Astrocyte (in vitro differentiated cells and primary cell): ENCODE measurements around the gene REC114. TPM values are rescaled to one million over a fixed set of nuclear protein-coding genes. Genes with fewer than 3 reads are reported as not detected.

Source experiments
- DNase-seq: peaks from one replicate; pipeline ENCODE4 v3.0.0-alpha.2; 2010; ENCODE audit warnings: low read depth
- FAIRE-seq: peaks from 2 replicates; lab custom pipeline; 2011; peaks lifted over from hg19 to GRCh38; lab: Jason Lieb, UNC
- H2AFZ ChIP-seq: 2 replicates; pipeline ENCODE4 v1.6.0; 2012; ENCODE audit warnings: low read depth, low read length, inconsistent platforms
- H3K27ac ChIP-seq: 2 replicates; pipeline ENCODE4 v1.5.1; 2011; ENCODE audit warnings: low read depth, low read length, inconsistent platforms
- H3K27me3 ChIP-seq: 2 replicates; pipeline ENCODE4 v1.6.0; 2011; ENCODE audit warnings: low read length, inconsistent platforms; ENCODE audit not compliant: insufficient read depth
- H3K36me3 ChIP-seq: 2 replicates; pipeline ENCODE4 v1.5.1; 2011; ENCODE audit warnings: low read length, inconsistent platforms; ENCODE audit not compliant: insufficient read depth
- H3K4me1 ChIP-seq: 2 replicates; pipeline ENCODE4 v1.5.1; 2011; ENCODE audit warnings: low read length, inconsistent platforms; ENCODE audit not compliant: insufficient read depth
- H3K4me2 ChIP-seq: 2 replicates; pipeline ENCODE4 v1.6.0; 2012; ENCODE audit warnings: low read length, inconsistent platforms
- H3K4me3 ChIP-seq: 2 replicates; pipeline ENCODE4 v1.5.1; 2011; ENCODE audit warnings: low read depth, mild to moderate bottlenecking, low read length, inconsistent platforms; ENCODE audit not compliant: insufficient read depth
- H3K79me2 ChIP-seq: 2 replicates; pipeline ENCODE4 v1.6.0; 2012; ENCODE audit warnings: mild to moderate bottlenecking, low read length, inconsistent platforms; ENCODE audit not compliant: insufficient read depth
- H3K9ac ChIP-seq: 2 replicates; pipeline ENCODE4 v1.6.0; 2012; ENCODE audit warnings: mild to moderate bottlenecking, low read length, inconsistent platforms
- H3K9me3 ChIP-seq: 2 replicates; pipeline ENCODE4 v1.5.1; 2012; ENCODE audit warnings: low read depth, mild to moderate bottlenecking, low read length, inconsistent platforms; ENCODE audit not compliant: insufficient read depth
- H4K20me1 ChIP-seq: 2 replicates; pipeline ENCODE4 v1.6.0; 2012; ENCODE audit warnings: low read length, inconsistent platforms; ENCODE audit not compliant: insufficient read depth
- H3K27ac Mint-ChIP-seq: one replicate; pipeline ENCODE4 v1.8.0; 2021; ENCODE audit warnings: mild to moderate bottlenecking, mixed read lengths; ENCODE audit not compliant: unreplicated experiment
- H3K27me3 Mint-ChIP-seq: one replicate; pipeline ENCODE4 v1.8.0; 2021; ENCODE audit warnings: low read depth, mixed read lengths; ENCODE audit not compliant: unreplicated experiment
- H3K36me3 Mint-ChIP-seq: one replicate; pipeline ENCODE4 v1.8.0; 2021; ENCODE audit warnings: low read depth, mixed read lengths; ENCODE audit not compliant: unreplicated experiment
- H3K4me1 Mint-ChIP-seq: one replicate; pipeline ENCODE4 v1.8.0; 2021; ENCODE audit warnings: low read depth, mixed read lengths; ENCODE audit not compliant: unreplicated experiment
- H3K4me3 Mint-ChIP-seq: one replicate; pipeline ENCODE4 v1.8.0; 2021; ENCODE audit warnings: mild to moderate bottlenecking, moderate library complexity, mixed read lengths; ENCODE audit not compliant: unreplicated experiment
- H3K9me3 Mint-ChIP-seq: one replicate; pipeline ENCODE4 v1.8.0; 2021; ENCODE audit warnings: mild to moderate bottlenecking, mixed read lengths; ENCODE audit not compliant: unreplicated experiment
- CTCF ChIP-seq: IDR thresholded peaks from 2 replicates; pipeline ENCODE4 v1.5.1; 2011; ENCODE audit warnings: low read depth, mild to moderate bottlenecking, inconsistent platforms, low read length, moderate library complexity; ENCODE audit not compliant: insufficient read depth
- EZH2 ChIP-seq: IDR thresholded peaks from 2 replicates; pipeline ENCODE4 v1.6.1; 2012; ENCODE audit warnings: mild to moderate bottlenecking, low read length, inconsistent platforms; ENCODE audit not compliant: insufficient read depth
- total RNA-seq: library from RNA; stranded (reverse); gene quantifications from 2 replicates; pipeline ENCODE4 v1.2.1, GENCODE V29; 2021

Gene REC114
- total RNA-seq, 1 donor from 2014 or later = not detected

GRCh38 chr15:73403171-73403570 lies 39.8 kb upstream of the REC114 start:
- H3K36me3 ChIP-seq = no peaks in the 10 kb centered on the region
- H3K27ac Mint-ChIP-seq = no peak overlapping the region
- no peak overlapping the region for H2AFZ ChIP-seq
- H3K4me3 ChIP-seq = no peak overlapping the region
- no peaks in the 10 kb centered on the region for H3K36me3 Mint-ChIP-seq
- no peak overlapping the region for H3K9ac ChIP-seq
- H3K27ac ChIP-seq = no peak overlapping the region
- no peaks in the 10 kb centered on the region for H3K9me3 Mint-ChIP-seq
- H3K27me3 Mint-ChIP-seq = no peaks in the 10 kb centered on the region
- H3K4me1 Mint-ChIP-seq = no peaks in the 10 kb centered on the region
- H3K4me3 Mint-ChIP-seq = no peak overlapping the region
- no peaks in the 10 kb centered on the region for H3K79me2 ChIP-seq
- H3K4me2 ChIP-seq = no peak overlapping the region
- no peaks in the 10 kb centered on the region for H3K4me1 ChIP-seq
- TF ChIP-seq EZH2 = no peak
- no peak for TF ChIP-seq CTCF
- no peaks in the 10 kb centered on the region for H3K27me3 ChIP-seq
- H4K20me1 ChIP-seq = no peaks in the 10 kb centered on the region
- DNase-seq (peak; percentile 38), FAIRE-seq (no peak)
- no peaks in the 10 kb centered on the region for H3K9me3 ChIP-seq

- no peaks in the 10 kb centered on the region for H3K79me2 ChIP-seq
- no peaks in the 10 kb centered on the region for H3K9me3 ChIP-seq
- no peak overlapping the region for H3K27ac ChIP-seq
- no peak overlapping the region for H2AFZ ChIP-seq
- no peak overlapping the region for H3K9ac ChIP-seq
- H3K4me1 ChIP-seq = no peaks in the 10 kb centered on the region
- no peak overlapping the region for H3K4me3 ChIP-seq
- H3K4me3 Mint-ChIP-seq = no peak overlapping the region
- H3K9me3 Mint-ChIP-seq = peaks cover 2% of the 10 kb centered on the region
- peaks cover 20% of the 10 kb centered on the region for H3K27me3 Mint-ChIP-seq
- no peak overlapping the region for H3K4me2 ChIP-seq
- H3K27ac Mint-ChIP-seq = no peak overlapping the region
- peaks cover 9% of the 10 kb centered on the region for H3K27me3 ChIP-seq
- no peak for FAIRE-seq
- TF ChIP-seq CTCF (no peak), EZH2 (no peak)
- H3K4me1 Mint-ChIP-seq = no peaks in the 10 kb centered on the region
- no peaks in the 10 kb centered on the region for H4K20me1 ChIP-seq
- no peaks in the 10 kb centered on the region for H3K36me3 ChIP-seq
- DNase-seq = no peak
- H3K36me3 Mint-ChIP-seq = no peaks in the 10 kb centered on the region
Observed at GRCh38 chr15:73414876-73415275, 28.1 kb upstream of the REC114 start.

GRCh38 chr15:73424506-73424905 lies 18.5 kb upstream of the REC114 start:
- Mint-ChIP-seq H3K4me3 (no peak overlapping the region), H3K27ac (no peak overlapping the region), H3K9me3 (no peaks in the 10 kb centered on the region), H3K36me3 (peaks cover 2% of the 10 kb centered on the region), H3K27me3 (peaks cover 14% of the 10 kb centered on the region), H3K4me1 (peaks cover 4% of the 10 kb centered on the region)
- no peaks in the 10 kb centered on the region for H3K9me3 ChIP-seq
- H3K9ac ChIP-seq = no peak overlapping the region
- H4K20me1 ChIP-seq = no peaks in the 10 kb centered on the region
- no peak overlapping the region for H3K4me3 ChIP-seq
- H2AFZ ChIP-seq = no peak overlapping the region
- H3K27ac ChIP-seq = no peak overlapping the region
- no peak for TF ChIP-seq EZH2
- TF ChIP-seq CTCF = no peak
- H3K4me2 ChIP-seq = no peak overlapping the region
- H3K27me3 ChIP-seq = peaks cover 5% of the 10 kb centered on the region
- no peaks in the 10 kb centered on the region for H3K36me3 ChIP-seq
- FAIRE-seq (no peak), DNase-seq (no peak)
- no peaks in the 10 kb centered on the region for H3K79me2 ChIP-seq
- no peaks in the 10 kb centered on the region for H3K4me1 ChIP-seq
